D721Med (cell line): Measurements from ENCODE around the gene SFMBT2.
"Not testable (repeated sequence)": the region's sequence is repeated elsewhere in the genome, so short reads cannot be mapped to it uniquely, and the experiment has no call there.

Source experiments
- DNase-seq: peaks from one replicate; pipeline ENCODE4 v3.0.0; 2011; ENCODE audit warnings: low spot score; ENCODE audit not compliant: insufficient read length
- FAIRE-seq: peaks from 2 replicates; lab custom pipeline; 2011; peaks lifted over from hg19 to GRCh38; lab: Jason Lieb, UNC
- TF ChIP-seq, protein P1 (sequence below): IDR thresholded peaks from 2 replicates; pipeline ENCODE4 v1.5.1; 2012; ENCODE audit warnings: mild to moderate bottlenecking, control low read depth; ENCODE audit not compliant: insufficient read depth; ENCODE audit errors: missing control alignments

SFMBT2 gene

DNA sequence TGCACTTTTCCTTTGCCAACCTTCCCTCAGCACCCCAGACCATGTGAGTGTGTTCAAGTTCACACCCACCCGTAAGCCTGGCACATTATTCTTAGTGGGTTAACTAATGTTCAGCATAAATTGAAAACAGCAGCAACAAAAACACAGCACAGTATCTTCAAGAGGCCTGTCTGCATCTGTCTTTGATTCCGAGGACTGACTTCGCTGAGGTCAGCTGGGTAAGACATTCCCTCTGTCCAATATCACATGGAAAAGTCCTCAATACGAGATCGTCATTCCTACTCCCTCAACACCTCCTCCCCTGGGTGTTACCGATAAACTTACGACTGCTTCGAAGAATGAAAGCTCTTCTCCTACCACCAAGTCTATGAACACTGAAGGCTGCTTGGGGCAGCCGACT is 218.8 kb downstream of the SFMBT2 start:
- FAIRE-seq (no peak), DNase-seq (no peak)
- TF ChIP-seq, protein P1, sequence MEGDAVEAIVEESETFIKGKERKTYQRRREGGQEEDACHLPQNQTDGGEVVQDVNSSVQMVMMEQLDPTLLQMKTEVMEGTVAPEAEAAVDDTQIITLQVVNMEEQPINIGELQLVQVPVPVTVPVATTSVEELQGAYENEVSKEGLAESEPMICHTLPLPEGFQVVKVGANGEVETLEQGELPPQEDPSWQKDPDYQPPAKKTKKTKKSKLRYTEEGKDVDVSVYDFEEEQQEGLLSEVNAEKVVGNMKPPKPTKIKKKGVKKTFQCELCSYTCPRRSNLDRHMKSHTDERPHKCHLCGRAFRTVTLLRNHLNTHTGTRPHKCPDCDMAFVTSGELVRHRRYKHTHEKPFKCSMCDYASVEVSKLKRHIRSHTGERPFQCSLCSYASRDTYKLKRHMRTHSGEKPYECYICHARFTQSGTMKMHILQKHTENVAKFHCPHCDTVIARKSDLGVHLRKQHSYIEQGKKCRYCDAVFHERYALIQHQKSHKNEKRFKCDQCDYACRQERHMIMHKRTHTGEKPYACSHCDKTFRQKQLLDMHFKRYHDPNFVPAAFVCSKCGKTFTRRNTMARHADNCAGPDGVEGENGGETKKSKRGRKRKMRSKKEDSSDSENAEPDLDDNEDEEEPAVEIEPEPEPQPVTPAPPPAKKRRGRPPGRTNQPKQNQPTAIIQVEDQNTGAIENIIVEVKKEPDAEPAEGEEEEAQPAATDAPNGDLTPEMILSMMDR = no peak

DNA sequence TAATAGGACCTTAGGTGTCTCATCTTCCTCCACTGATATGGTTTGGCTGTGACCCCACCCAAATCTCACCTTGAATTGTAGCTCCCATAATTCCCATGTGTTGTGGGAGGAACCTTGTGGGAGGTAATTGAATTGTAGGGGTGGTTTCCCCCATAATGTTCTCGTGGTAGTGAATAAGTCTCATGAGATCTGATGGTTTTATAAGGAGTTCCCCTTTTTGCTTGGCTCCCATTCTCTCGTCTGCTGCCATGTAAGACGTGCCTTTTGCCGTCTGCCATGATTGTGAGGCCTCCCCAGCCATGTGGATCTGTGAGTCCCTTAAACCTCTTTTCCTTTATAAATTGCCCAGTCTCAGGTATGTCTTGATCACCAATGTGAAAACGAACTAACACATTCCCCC is 220.1 kb downstream of the SFMBT2 start:
- not testable (repeated sequence) for FAIRE-seq, DNase-seq

DNA sequence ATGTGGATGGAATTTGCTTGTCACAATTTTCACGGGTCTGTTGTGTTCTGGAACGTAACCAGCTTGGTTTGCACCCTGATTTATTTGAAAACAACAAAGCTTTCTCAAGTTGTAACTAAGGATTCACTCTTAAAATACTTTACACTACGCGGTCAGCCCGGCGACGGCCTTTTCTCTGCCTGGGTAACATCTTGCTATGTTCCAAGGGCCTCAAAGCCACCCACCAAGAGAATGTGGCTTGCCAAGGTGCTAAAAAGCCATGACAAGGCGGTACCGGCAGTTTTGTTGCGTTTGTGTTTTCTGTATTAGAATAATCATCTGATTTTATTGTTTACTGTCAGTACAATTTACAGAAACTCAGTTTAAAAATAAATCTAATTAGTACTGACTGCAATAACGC is 220.9 kb downstream of the SFMBT2 start:
- TF ChIP-seq, protein P1 = no peak
- DNase-seq = no peak
- FAIRE-seq = no peak

DNA sequence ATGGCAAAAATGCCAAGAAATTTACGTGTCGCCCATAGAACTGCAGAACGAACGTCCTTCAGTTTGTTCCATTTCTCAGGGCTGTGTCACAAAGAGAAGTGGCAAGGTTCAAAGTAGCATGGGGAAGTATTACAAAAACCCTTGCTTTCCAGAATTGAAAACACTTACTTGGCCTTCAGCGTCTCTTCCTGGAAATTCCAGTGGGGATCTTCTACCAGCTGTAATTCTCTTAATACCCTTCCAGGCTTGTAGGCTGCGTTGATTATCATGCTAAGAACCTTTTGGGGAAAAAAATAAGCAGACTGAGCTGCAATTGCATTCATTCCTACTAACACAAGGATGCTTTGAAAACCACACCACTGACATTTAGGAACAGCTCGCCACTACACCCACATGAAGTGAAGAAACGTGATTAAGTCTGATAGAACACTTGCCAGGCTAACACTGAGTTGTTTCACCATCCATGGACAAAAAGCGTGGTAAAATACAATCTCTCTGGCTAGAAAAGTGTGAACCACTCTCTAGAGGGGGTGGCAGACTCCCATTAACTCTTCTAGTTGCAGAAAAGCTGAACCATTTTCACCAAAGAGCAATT is 222.3 kb downstream of the SFMBT2 start:
- TF ChIP-seq, protein P1 = no peak
- FAIRE-seq (no peak), DNase-seq (no peak)

DNA sequence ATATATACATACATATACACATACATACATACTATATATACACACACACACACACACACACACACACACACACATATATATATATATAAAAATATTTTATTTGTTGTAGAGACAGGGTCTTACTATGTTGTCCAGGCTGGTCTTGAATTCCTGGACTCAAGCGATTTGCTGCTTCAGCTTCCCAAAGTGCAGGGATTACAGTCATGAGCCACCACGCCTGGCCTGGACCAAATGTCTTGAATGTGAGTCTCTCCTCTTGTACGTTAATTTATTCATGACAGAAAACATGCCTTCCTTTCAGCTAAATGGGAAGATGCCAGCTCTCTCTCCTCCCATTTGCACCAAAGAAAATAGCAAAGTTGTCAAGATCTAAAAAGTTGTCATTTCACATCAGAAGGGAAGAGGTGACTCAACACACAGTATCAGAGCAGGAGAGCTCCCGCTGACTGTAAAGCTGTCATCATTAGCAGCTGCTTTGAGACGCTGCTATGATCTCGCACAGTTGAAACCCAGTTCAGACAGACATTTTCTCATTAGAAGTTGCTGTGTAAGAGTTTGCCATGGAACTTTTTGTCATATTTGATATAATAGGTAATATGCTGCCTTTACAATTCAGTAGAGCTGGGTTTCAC is 224.3 kb downstream of the SFMBT2 start:
- no peak for FAIRE-seq
- DNase-seq = no peak
- TF ChIP-seq, protein P1 = no peak

DNA sequence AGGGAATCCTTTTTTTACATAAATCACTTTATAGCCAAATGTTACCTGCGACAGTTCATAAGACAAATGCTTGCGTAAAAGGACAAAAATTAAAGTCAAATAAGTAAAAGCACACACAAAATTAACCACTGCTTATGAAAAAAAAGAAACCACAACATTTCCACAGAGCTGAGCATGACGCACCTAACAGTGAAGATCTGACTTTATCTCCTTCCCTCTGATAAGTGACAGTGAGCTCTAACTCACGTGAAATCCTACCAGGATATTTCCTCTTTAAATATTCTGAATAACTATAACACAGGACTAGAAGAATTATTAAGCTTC is 225.5 kb downstream of the SFMBT2 start:
- TF ChIP-seq, protein P1 = no peak

DNA sequence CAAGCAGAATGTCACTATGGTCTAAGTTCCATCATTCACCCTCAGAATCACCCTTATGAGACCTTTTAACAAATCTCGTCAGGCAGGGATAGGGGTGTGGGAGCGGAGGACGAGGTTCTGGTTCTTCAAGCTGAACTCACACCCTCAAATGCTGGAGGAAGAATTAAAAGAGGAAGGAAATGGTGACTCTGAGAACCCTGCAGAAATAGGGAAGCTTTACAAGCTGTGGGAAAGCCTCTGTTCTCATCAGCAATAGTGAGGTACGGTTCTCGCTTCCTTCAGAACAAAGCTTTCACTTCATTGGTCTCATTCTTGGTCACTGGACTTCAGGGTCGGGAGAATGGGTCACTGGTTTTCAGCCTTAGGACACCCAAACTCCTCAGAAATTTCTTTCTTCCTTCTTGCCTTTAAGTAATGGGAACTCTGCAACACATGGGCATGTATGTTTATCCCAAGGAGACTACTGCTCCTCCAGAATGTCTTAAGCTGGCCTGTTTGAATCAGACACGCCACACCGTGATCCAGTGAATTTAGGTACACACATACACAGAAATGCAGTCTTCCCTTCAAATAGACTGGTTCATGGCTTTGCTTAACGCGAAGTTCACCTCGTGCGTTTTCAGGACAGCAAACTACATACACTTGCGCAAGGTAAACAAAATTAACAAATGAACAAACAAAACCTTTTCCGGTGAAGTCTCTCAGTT is 226.0 kb downstream of the SFMBT2 start:
- TF ChIP-seq, protein P1 = no peak
- DNase-seq (no peak), FAIRE-seq (no peak)

More for the DNA sequence above, 225.5 kb downstream of the SFMBT2 start:
- FAIRE-seq (no peak), DNase-seq (no peak)

DNA sequence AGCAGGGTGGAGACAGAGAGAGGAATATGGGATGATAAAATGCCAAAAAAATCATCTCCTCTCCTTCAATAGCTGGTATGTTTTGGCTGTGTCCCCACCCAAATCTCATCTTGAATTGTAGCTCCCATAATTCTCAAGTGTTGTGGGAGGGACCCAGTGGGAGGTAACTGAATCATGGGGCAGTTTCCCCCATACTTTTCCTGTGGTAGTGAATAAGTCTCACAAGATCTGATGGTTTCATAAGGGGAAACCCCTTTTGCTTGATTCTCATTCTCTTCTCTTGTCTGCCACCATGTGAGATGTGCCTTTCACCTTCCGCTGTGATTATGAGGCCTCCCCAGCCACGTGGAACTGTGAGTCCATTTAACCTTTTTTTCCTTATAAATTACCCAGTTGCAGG is 226.7 kb downstream of the SFMBT2 start:
- not testable (repeated sequence) for FAIRE-seq, DNase-seq

DNA sequence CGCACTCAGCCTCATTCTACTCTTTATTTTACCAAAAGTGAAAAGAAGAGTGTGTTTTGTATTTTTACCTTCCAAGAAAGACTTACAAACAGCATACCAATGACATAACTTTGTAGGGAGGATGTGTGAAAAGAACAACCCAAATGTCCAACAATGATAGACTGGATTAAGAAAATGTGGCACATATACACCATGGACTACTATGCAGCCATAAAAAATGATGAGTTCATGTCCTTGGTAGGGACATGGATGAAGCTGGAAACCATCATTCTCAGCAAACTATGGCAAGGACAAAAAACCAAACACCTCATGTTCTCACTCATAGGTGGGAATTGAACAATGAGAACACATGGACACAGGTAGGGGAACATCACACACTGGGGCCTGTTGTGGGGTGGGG is 228.5 kb downstream of the SFMBT2 start:
- FAIRE-seq, DNase-seq: not testable (repeated sequence)
